GM23338 (cell line): Measurements from ENCODE around the gene EFHD2. TPM values are rescaled to one million over a fixed set of nuclear protein-coding genes. Genes with fewer than 3 reads are reported as not detected.

Experiments
- ATAC-seq: fragments of 200-7000 bp; cut with Tn5 transposase; 3 replicates; pipeline ENCODE4 v1.9.1; 2020
- DNase-seq: peaks from one replicate; pipeline ENCODE4 v3.0.0-alpha.2; 2015; ENCODE audit warnings: low spot score
- H2AFZ ChIP-seq: fragments of 200-600 bp; sonication (generic); 2 replicates; pipeline ENCODE4 v1.8.0; 2016; ENCODE audit warnings: antibody characterized with exemption, mild to moderate bottlenecking, moderate library complexity
- H3F3A ChIP-seq: fragments of 200-600 bp; sonication (generic); replicated peaks from 2 replicates; pipeline ENCODE4 v1.8.0; 2017; ENCODE audit warnings: antibody characterized with exemption, mixed run types, low read depth
- H3K27ac ChIP-seq: fragments of 200-600 bp; sonication (generic); 2 replicates; pipeline ENCODE4 v1.6.1; 2016; ENCODE audit warnings: low read depth
- H3K27me3 ChIP-seq: fragments of 200-600 bp; sonication (generic); 2 replicates; pipeline ENCODE4 v1.8.0; 2016; ENCODE audit warnings: mild to moderate bottlenecking, mixed run types, moderate library complexity; ENCODE audit not compliant: insufficient read depth
- H3K36me3 ChIP-seq: fragments of 200-600 bp; sonication (generic); 2 replicates; pipeline ENCODE4 v1.8.0; 2016; ENCODE audit warnings: mild to moderate bottlenecking; ENCODE audit not compliant: insufficient read depth
- H3K4me1 ChIP-seq: fragments of 200-600 bp; sonication (generic); 2 replicates; pipeline ENCODE4 v1.8.0; 2016; ENCODE audit warnings: mild to moderate bottlenecking, moderate library complexity; ENCODE audit not compliant: insufficient read depth
- H3K4me2 ChIP-seq: fragments of 200-600 bp; sonication (generic); 2 replicates; pipeline ENCODE4 v1.7.1; 2017; ENCODE audit warnings: mixed run types
- H3K4me3 ChIP-seq: fragments of 200-600 bp; sonication (generic); 2 replicates; pipeline ENCODE4 v1.6.1; 2016; ENCODE audit warnings: mixed run types
- H3K79me2 ChIP-seq: fragments of 200-600 bp; sonication (generic); replicated peaks from 2 replicates; pipeline ENCODE4 v1.8.0; 2017; ENCODE audit warnings: mild to moderate bottlenecking; ENCODE audit not compliant: insufficient read depth
- H3K9me2 ChIP-seq: fragments of 200-600 bp; sonication (generic); 2 replicates; pipeline ENCODE4 v1.8.0; 2017; ENCODE audit not compliant: insufficient read depth
- H4K20me1 ChIP-seq: fragments of 200-600 bp; sonication (generic); replicated peaks from 2 replicates; pipeline ENCODE4 v1.8.0; 2017; ENCODE audit warnings: mild to moderate bottlenecking; ENCODE audit not compliant: insufficient read depth
- H3K27ac Mint-ChIP-seq: 2 replicates; pipeline ENCODE4 v1.8.0; 2020; ENCODE audit warnings: inconsistent platforms, mild to moderate bottlenecking, moderate library complexity, mixed read lengths
- H3K27me3 Mint-ChIP-seq: 3 replicates; pipeline ENCODE4 v1.8.0; 2022; ENCODE audit warnings: low read depth, mild to moderate bottlenecking, moderate library complexity, mixed read lengths, inconsistent platforms; ENCODE audit not compliant: insufficient read depth, poor library complexity
- H3K36me3 Mint-ChIP-seq: 3 replicates; pipeline ENCODE4 v1.8.0; 2021; ENCODE audit warnings: low read depth, mild to moderate bottlenecking, inconsistent platforms, moderate library complexity, mixed read lengths
- H3K4me1 Mint-ChIP-seq: 3 replicates; pipeline ENCODE4 v1.8.0; 2020; ENCODE audit warnings: mild to moderate bottlenecking, inconsistent platforms, mixed read lengths
- H3K4me3 Mint-ChIP-seq: 3 replicates; pipeline ENCODE4 v1.8.0; 2021; ENCODE audit warnings: moderate library complexity, mild to moderate bottlenecking, inconsistent platforms, mixed read lengths
- H3K9me3 Mint-ChIP-seq: 3 replicates; pipeline ENCODE4 v1.8.0; 2020; ENCODE audit warnings: moderate library complexity, mild to moderate bottlenecking, inconsistent platforms, mixed read lengths
- CREB1 ChIP-seq: fragments of 250-450 bp; sonication (Bioruptor Pico); IDR thresholded peaks from 2 replicates; pipeline ENCODE4 v1.5.0; 2020; ENCODE audit warnings: low read depth, mild to moderate bottlenecking, moderate library complexity
- CTCF ChIP-seq, 2 experiments: fragments of 200-600 bp in 1 of 2; sonication (generic) in 1 of 2; conservative IDR thresholded peaks; 2 replicates each; pipeline versions ENCODE4 v1.5.1 to v1.6.1; 2016 to 2017; ENCODE audit warnings: antibody characterized with exemption in 2 of 2, low read depth in 2 of 2, mild to moderate bottlenecking in 2 of 2, moderate library complexity in 1 of 2
- ETS1 ChIP-seq: IDR thresholded peaks from 2 replicates; pipeline ENCODE4 v1.6.1; 2016; ENCODE audit warnings: antibody characterized with exemption
- EZH2 ChIP-seq: fragments of 200-600 bp; sonication (generic); IDR thresholded peaks from one replicate; pipeline ENCODE4 v1.8.0; 2017; ENCODE audit warnings: antibody characterized with exemption, mild to moderate bottlenecking, low read depth; ENCODE audit not compliant: unreplicated experiment
- EZH2phosphoT487 ChIP-seq: fragments of 200-600 bp; sonication (generic); IDR thresholded peaks from one replicate; pipeline ENCODE4 v1.8.1; 2018; ENCODE audit warnings: antibody characterized with exemption; ENCODE audit not compliant: unreplicated experiment
- JUNB ChIP-seq: IDR thresholded peaks from one replicate; pipeline ENCODE4 v1.6.1; 2016; ENCODE audit warnings: antibody characterized with exemption; ENCODE audit not compliant: unreplicated experiment
- NANOG ChIP-seq: IDR thresholded peaks from 2 replicates; pipeline ENCODE4 v1.6.1; 2016; ENCODE audit warnings: antibody characterized with exemption, borderline replicate concordance
- POLR2AphosphoS5 ChIP-seq: IDR thresholded peaks from 2 replicates; pipeline ENCODE4 v1.6.1; 2016; ENCODE audit warnings: antibody characterized with exemption, low read depth
- REST ChIP-seq: IDR thresholded peaks from one replicate; pipeline ENCODE4 v1.6.1; 2018; ENCODE audit warnings: antibody characterized with exemption; ENCODE audit not compliant: unreplicated experiment
- STAT1 ChIP-seq: IDR thresholded peaks from one replicate; pipeline ENCODE4 v1.6.1; 2016; ENCODE audit warnings: antibody characterized with exemption; ENCODE audit not compliant: unreplicated experiment
- ZNF114 ChIP-seq: fragments of 250-450 bp; sonication (Bioruptor Pico); IDR thresholded peaks from 2 replicates; pipeline ENCODE4 v1.5.0; 2020; ENCODE audit warnings: mild to moderate bottlenecking, moderate library complexity
- ZNF331 ChIP-seq: fragments of 250-450 bp; sonication (Bioruptor Pico); IDR thresholded peaks from 2 replicates; pipeline ENCODE4 v1.5.0; 2020; ENCODE audit warnings: low read depth, mild to moderate bottlenecking, moderate library complexity
- ZNF462 ChIP-seq: fragments of 250-450 bp; sonication (Bioruptor Pico); IDR thresholded peaks from 2 replicates; pipeline ENCODE4 v1.5.0; 2020; ENCODE audit warnings: mild to moderate bottlenecking, moderate library complexity
- polyA plus RNA-seq: library from polyadenylated mRNA; unstranded; fragments of >200 nt; fragmentation: Nextera tagmentation; extraction: Ambion mirVana; gene quantifications from 2 replicates; pipeline ENCODE4 v1.2.1, GENCODE V29; 2016
- total RNA-seq: library from RNA; depleted of rRNA; stranded (reverse); fragments of >200 nt; shearing (Covaris generic); gene quantifications from 2 replicates; pipeline ENCODE4 v1.2.3, GENCODE V29; 2014

EFHD2 gene
- total and polyA plus RNA-seq, 2 experiments from 2014 or later = 22.8 to 23.7 TPM

- no peak for DNase-seq
- no peak for ATAC-seq
- no peak overlapping the region for H2AFZ ChIP-seq
- no peaks in the 10 kb centered on the region for H3F3A ChIP-seq
- H3K27me3 ChIP-seq = no peaks in the 10 kb centered on the region
- H3K9me2 ChIP-seq = no peaks in the 10 kb centered on the region
- no peak overlapping the region for H3K4me3 Mint-ChIP-seq
- no peaks in the 10 kb centered on the region for H3K36me3 ChIP-seq
- H3K79me2 ChIP-seq = no peaks in the 10 kb centered on the region
- no peak overlapping the region for H3K27ac Mint-ChIP-seq
- H3K36me3 Mint-ChIP-seq = no peaks in the 10 kb centered on the region; the same call in 2 of the 3 replicates
- H4K20me1 ChIP-seq = no peaks in the 10 kb centered on the region
- H3K4me2 ChIP-seq = no peak overlapping the region
- H3K27ac ChIP-seq = no peak overlapping the region
- peaks cover 6% of the 10 kb centered on the region; the same call in 1 of the 3 replicates for H3K4me1 Mint-ChIP-seq
- H3K9me3 Mint-ChIP-seq = peaks cover 4% of the 10 kb centered on the region
- no peak overlapping the region for H3K4me3 ChIP-seq
- H3K27me3 Mint-ChIP-seq = peaks cover 6% of the 10 kb centered on the region
- TF ChIP-seq CREB1 (CRISPR knock-in tag) (no peak), JUNB (no peak), NANOG (no peak), STAT1 (no peak), EZH2phosphoT487 (no peak), ZNF114 (no peak), POLR2AphosphoS5 (no peak), CTCF (conservative IDR thresholded peaks at IDR 0.05; ENCODE audit: low read depth in 2 of 2) (no peak), ETS1 (no peak), ZNF331 (CRISPR knock-in tag) (no peak), REST (no peak), EZH2 (no peak), ZNF462 (CRISPR knock-in tag) (no peak)
- H3K4me1 ChIP-seq = no peaks in the 10 kb centered on the region
Measured at GRCh38 chr1:15453734-15454133, 44.0 kb downstream of the EFHD2 start.
